GM12872 (cell line): ENCODE data around the gene IGFL1.

ENCODE experiments used
- CTCF ChIP-seq: IDR thresholded peaks from 3 replicates; pipeline ENCODE4 v1.5.1; 2011; ENCODE audit warnings: low read depth, mild to moderate bottlenecking, low read length, moderate library complexity; ENCODE audit not compliant: insufficient read depth

The IGFL1 gene

GRCh38 chr19:46270521-46271256, 41.1 kb downstream of the IGFL1 start:
- TF ChIP-seq CTCF = no peak

GRCh38 chr19:46271481-46272197, 42.1 kb downstream of the IGFL1 start:
- TF ChIP-seq CTCF = no peak

GRCh38 chr19:46279177-46279576, 49.6 kb downstream of the IGFL1 start:
- TF ChIP-seq CTCF = no peak
